ENCODE results near the gene MYOM3. TPM values are rescaled to one million over a fixed set of nuclear protein-coding genes. Genes with fewer than 3 reads are reported as not detected.

The MYOM3 gene
- total and polyA plus RNA-seq, 2 of the 13 experiments (the other 11 are each of a cell fraction or from before 2014, with no cell fraction given) = 5.8 to 15.3 TPM

DNA sequence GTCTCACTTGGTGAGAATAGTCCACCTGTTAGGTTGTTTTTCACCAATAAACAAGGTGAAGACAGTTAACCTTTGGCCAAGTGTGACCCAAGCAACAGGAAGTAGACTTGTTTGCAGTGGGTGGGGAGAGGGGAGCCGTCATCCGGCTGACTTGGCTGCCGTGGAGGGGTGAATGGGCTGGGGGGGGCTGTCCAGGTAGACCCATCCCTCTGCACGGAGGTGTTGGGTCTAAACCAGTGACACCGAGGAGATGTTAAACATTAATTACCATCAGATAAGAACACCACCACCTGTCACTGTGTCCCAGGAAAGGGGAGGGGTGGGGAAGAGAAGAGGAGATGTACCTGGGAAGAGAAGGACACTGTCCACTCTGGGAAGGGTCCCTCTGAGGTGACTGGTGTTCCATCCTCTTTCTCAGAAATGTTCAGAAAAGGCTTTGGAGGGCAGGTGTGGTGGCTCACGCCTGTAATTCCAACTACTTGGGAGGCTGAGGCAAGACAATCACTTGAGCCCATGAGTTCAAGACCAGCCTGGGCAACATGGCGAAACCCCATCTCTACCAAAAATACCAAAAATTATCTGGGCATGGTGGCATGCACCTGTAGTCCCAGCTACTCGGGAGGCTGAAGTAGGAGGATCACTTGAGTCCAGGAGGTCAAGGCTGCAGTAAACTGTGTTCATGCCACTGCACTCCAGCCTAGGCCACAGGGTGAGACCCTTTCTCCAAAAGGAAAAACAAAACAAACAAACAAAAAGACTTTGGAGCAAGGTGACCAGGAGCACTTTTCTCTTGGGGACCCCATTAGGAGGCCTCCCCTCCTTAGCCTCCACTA, 6.7 kb upstream of the MYOM3 start (continued):
- TF ChIP-seq, protein P1, sequence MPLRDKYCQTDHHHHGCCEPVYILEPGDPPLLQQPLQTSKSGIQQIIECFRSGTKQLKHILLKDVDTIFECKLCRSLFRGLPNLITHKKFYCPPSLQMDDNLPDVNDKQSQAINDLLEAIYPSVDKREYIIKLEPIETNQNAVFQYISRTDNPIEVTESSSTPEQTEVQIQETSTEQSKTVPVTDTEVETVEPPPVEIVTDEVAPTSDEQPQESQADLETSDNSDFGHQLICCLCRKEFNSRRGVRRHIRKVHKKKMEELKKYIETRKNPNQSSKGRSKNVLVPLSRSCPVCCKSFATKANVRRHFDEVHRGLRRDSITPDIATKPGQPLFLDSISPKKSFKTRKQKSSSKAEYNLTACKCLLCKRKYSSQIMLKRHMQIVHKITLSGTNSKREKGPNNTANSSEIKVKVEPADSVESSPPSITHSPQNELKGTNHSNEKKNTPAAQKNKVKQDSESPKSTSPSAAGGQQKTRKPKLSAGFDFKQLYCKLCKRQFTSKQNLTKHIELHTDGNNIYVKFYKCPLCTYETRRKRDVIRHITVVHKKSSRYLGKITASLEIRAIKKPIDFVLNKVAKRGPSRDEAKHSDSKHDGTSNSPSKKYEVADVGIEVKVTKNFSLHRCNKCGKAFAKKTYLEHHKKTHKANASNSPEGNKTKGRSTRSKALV (CRISPR knock-in tag; IDR thresholded peaks at IDR 0.05) = no peak
- TF ChIP-seq, protein P2, sequence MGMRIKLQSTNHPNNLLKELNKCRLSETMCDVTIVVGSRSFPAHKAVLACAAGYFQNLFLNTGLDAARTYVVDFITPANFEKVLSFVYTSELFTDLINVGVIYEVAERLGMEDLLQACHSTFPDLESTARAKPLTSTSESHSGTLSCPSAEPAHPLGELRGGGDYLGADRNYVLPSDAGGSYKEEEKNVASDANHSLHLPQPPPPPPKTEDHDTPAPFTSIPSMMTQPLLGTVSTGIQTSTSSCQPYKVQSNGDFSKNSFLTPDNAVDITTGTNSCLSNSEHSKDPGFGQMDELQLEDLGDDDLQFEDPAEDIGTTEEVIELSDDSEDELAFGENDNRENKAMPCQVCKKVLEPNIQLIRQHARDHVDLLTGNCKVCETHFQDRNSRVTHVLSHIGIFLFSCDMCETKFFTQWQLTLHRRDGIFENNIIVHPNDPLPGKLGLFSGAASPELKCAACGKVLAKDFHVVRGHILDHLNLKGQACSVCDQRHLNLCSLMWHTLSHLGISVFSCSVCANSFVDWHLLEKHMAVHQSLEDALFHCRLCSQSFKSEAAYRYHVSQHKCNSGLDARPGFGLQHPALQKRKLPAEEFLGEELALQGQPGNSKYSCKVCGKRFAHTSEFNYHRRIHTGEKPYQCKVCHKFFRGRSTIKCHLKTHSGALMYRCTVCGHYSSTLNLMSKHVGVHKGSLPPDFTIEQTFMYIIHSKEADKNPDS (CRISPR knock-in tag; IDR thresholded peaks at IDR 0.05) = no peak
- TF ChIP-seq MED13 (CRISPR knock-in tag; IDR thresholded peaks at IDR 0.05) (no peak), ZNF431 (CRISPR knock-in tag; IDR thresholded peaks at IDR 0.05; ENCODE audit: borderline replicate concordance, low read depth) (no peak), ZNF441 (CRISPR knock-in tag; IDR thresholded peaks at IDR 0.05; ENCODE audit: borderline replicate concordance) (no peak), ZNF619 (CRISPR knock-in tag; IDR thresholded peaks at IDR 0.05) (no peak), ZC3H13 (CRISPR knock-in tag; IDR thresholded peaks at IDR 0.05) (no peak), HOXD1 (CRISPR knock-in tag; IDR thresholded peaks at IDR 0.05) (no peak), NBN (conservative IDR thresholded peaks at IDR 0.05) (no peak), CHD4 (IDR thresholded peaks at IDR 0.05; ENCODE audit: borderline replicate concordance, low read length) (no peak), PPARG (CRISPR knock-in tag; conservative IDR thresholded peaks at IDR 0.05) (peak; percentile 97), MBNL3 (CRISPR knock-in tag; conservative IDR thresholded peaks at IDR 0.05) (no peak), MBD4 (IDR thresholded peaks at IDR 0.05; ENCODE audit: borderline replicate concordance, low read length) (no peak), RBM22 (optimal IDR thresholded peaks at IDR 0.05; ENCODE audit: low read length) (no peak), ZFAT (CRISPR knock-in tag; conservative IDR thresholded peaks at IDR 0.05) (no peak), ZFP90 (CRISPR knock-in tag; IDR thresholded peaks at IDR 0.05; ENCODE audit: borderline replicate concordance) (no peak)
- TF ChIP-seq, protein P3, sequence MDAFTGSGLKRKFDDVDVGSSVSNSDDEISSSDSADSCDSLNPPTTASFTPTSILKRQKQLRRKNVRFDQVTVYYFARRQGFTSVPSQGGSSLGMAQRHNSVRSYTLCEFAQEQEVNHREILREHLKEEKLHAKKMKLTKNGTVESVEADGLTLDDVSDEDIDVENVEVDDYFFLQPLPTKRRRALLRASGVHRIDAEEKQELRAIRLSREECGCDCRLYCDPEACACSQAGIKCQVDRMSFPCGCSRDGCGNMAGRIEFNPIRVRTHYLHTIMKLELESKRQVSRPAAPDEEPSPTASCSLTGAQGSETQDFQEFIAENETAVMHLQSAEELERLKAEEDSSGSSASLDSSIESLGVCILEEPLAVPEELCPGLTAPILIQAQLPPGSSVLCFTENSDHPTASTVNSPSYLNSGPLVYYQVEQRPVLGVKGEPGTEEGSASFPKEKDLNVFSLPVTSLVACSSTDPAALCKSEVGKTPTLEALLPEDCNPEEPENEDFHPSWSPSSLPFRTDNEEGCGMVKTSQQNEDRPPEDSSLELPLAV (CRISPR knock-in tag; conservative IDR thresholded peaks at IDR 0.05; ENCODE audit: low read depth) = no peak
- TF ChIP-seq, protein P4, sequence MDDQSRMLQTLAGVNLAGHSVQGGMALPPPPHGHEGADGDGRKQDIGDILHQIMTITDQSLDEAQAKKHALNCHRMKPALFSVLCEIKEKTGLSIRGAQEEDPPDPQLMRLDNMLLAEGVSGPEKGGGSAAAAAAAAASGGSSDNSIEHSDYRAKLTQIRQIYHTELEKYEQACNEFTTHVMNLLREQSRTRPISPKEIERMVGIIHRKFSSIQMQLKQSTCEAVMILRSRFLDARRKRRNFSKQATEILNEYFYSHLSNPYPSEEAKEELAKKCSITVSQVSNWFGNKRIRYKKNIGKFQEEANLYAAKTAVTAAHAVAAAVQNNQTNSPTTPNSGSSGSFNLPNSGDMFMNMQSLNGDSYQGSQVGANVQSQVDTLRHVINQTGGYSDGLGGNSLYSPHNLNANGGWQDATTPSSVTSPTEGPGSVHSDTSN (CRISPR knock-in tag; IDR thresholded peaks at IDR 0.05; ENCODE audit: borderline replicate concordance) = no peak
- TF ChIP-seq, protein P5, sequence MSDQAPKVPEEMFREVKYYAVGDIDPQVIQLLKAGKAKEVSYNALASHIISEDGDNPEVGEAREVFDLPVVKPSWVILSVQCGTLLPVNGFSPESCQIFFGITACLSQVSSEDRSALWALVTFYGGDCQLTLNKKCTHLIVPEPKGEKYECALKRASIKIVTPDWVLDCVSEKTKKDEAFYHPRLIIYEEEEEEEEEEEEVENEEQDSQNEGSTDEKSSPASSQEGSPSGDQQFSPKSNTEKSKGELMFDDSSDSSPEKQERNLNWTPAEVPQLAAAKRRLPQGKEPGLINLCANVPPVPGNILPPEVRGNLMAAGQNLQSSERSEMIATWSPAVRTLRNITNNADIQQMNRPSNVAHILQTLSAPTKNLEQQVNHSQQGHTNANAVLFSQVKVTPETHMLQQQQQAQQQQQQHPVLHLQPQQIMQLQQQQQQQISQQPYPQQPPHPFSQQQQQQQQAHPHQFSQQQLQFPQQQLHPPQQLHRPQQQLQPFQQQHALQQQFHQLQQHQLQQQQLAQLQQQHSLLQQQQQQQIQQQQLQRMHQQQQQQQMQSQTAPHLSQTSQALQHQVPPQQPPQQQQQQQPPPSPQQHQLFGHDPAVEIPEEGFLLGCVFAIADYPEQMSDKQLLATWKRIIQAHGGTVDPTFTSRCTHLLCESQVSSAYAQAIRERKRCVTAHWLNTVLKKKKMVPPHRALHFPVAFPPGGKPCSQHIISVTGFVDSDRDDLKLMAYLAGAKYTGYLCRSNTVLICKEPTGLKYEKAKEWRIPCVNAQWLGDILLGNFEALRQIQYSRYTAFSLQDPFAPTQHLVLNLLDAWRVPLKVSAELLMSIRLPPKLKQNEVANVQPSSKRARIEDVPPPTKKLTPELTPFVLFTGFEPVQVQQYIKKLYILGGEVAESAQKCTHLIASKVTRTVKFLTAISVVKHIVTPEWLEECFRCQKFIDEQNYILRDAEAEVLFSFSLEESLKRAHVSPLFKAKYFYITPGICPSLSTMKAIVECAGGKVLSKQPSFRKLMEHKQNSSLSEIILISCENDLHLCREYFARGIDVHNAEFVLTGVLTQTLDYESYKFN (CRISPR knock-in tag; conservative IDR thresholded peaks at IDR 0.05) = peak; percentile 96

All from HepG2 (cell line).